ENCODE measurements around the gene ADGRB3. TPM values are rescaled to one million over a fixed set of nuclear protein-coding genes. Genes with fewer than 3 reads are reported as not detected.
"Not testable (repeated sequence)": the region's sequence is repeated elsewhere in the genome, so short reads cannot be mapped to it uniquely, and the experiment has no call there.

ADGRB3 gene
- total RNA-seq, 2 donors from 2014 or later: 1.3 to 2.4 TPM

DNA sequence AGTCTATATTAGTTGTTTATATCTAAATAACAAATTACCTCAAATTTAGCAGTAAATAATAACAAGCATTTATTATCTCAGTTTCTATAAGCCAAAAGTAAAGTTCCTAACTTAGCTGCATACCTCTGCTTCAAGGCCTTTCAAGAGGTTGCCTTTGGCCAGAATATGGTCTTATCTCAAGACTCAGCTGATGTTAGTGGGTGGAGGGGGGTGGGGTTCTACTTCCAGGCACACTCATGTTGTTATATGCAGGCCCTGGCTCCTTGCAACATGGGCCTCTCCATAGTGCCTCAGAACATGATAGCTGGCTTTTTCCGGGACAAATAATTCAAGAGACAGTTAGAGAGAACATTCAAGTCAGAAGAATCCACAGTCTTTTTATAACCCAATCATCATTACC, 266.0 kb downstream of the ADGRB3 start:
- no peak overlapping the region for H3K4me3 ChIP-seq
- H3K36me3 ChIP-seq: no peaks in the 10 kb centered on the region
- no peaks in the 10 kb centered on the region for H3K27me3 ChIP-seq
- TF ChIP-seq, protein P1, sequence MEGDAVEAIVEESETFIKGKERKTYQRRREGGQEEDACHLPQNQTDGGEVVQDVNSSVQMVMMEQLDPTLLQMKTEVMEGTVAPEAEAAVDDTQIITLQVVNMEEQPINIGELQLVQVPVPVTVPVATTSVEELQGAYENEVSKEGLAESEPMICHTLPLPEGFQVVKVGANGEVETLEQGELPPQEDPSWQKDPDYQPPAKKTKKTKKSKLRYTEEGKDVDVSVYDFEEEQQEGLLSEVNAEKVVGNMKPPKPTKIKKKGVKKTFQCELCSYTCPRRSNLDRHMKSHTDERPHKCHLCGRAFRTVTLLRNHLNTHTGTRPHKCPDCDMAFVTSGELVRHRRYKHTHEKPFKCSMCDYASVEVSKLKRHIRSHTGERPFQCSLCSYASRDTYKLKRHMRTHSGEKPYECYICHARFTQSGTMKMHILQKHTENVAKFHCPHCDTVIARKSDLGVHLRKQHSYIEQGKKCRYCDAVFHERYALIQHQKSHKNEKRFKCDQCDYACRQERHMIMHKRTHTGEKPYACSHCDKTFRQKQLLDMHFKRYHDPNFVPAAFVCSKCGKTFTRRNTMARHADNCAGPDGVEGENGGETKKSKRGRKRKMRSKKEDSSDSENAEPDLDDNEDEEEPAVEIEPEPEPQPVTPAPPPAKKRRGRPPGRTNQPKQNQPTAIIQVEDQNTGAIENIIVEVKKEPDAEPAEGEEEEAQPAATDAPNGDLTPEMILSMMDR (IDR thresholded peaks at IDR 0.05): no peak
- H3K4me1 ChIP-seq: no peaks in the 10 kb centered on the region
- no peak for DNase-seq (ENCODE audit: low spot score)
- H3K9me3 ChIP-seq: no peaks in the 10 kb centered on the region
- no peak overlapping the region for H3K27ac ChIP-seq

DNA sequence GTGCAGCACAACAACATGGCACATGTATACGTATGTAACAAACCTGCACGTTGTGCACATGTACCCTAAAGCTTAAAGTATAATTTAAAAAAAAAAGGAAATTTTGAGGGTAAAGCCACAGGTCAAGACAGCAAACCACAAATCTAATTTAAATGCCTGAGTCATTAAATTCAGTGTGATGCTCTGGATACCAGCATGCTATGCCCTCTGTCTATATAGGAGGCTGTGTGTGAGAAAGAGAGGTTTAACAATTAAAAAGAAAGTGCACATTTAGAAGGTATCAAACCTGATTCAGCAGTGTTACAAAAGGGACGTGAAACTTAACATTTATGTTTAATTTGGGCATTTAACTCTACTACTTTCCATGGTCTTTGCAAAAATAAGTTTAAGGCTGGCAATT, 276.3 kb downstream of the ADGRB3 start:
- Histone ChIP-seq H3K9me3 (no peaks in the 10 kb centered on the region), H3K4me3 (no peak overlapping the region), H3K36me3 (no peaks in the 10 kb centered on the region), H3K27ac (no peak overlapping the region), H3K4me1 (no peaks in the 10 kb centered on the region), H3K27me3 (no peaks in the 10 kb centered on the region)
- TF ChIP-seq, protein P1 (IDR thresholded peaks at IDR 0.05): no peak
- DNase-seq (ENCODE audit: low spot score): no peak

DNA sequence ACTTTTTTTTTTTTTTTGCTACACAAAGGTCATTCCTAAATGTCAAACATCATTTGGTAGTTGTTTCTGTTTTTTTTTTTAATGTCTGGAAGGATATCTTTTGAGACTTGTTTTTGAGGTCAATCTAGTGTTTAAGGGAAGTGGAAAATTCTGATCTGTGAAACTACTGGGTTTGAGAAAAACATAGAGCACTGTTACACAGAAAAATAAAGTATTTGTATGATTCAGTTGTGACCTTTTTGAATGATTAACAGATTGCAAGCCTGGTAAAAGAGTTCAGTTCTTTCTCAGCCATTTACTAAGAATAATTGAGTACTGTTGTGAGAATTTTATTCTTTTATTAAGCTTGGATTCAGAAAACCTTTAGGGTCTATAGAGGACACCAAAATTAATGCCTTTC, 276.7 kb downstream of the ADGRB3 start:
- Histone ChIP-seq H3K36me3 (no peaks in the 10 kb centered on the region), H3K4me1 (no peaks in the 10 kb centered on the region), H3K27me3 (no peaks in the 10 kb centered on the region), H3K9me3 (no peaks in the 10 kb centered on the region), H3K27ac (no peak overlapping the region), H3K4me3 (no peak overlapping the region)
- DNase-seq (ENCODE audit: low spot score): no peak
- TF ChIP-seq, protein P1 (IDR thresholded peaks at IDR 0.05): no peak

DNA sequence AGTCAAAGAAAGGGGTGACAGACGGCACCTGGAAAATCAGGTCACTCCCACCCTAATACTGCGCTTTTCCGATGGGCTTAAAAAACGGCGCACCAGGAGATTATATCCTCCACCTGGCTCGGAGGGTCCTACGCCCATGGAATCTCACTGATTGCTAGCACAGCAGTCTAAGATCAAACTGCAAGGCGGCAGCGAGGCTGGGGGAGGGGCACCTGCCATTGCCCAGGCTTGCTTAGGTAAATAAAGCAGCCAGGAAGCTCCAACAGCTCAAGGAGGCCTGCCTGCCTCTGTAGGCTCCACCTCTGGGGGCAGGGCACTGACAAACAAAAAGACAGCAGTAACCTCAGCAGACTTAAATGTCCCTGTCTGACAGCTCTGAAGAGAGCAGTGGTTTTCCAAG, 277.7 kb downstream of the ADGRB3 start:
- H3K27ac ChIP-seq; H3K4me3 ChIP-seq; H3K9me3 ChIP-seq; H3K4me1 ChIP-seq; DNase-seq (ENCODE audit: low spot score); H3K36me3 ChIP-seq; H3K27me3 ChIP-seq: not testable (repeated sequence)

DNA sequence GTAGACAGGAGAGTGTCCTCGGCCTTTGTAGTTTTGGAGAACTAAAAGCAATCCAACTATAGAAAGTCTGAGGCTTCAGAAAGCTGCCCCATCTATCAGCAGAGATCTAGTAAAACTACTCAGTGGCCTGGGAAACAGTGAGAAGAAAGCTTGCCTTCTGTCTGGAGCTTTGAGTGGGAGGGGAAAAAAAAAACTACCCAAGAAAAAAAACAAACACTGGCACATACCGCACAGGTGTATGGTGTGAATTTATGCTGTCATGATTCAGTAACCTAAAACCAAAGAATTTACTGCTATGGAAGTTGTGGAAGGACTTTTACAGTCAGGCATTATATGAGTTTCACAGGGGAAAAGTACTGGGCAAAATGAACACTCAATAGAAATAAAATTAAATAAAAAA, 280.5 kb downstream of the ADGRB3 start:
- Histone ChIP-seq H3K36me3 (no peaks in the 10 kb centered on the region), H3K4me1 (no peaks in the 10 kb centered on the region), H3K9me3 (no peaks in the 10 kb centered on the region), H3K27me3 (no peaks in the 10 kb centered on the region), H3K27ac (no peak overlapping the region), H3K4me3 (no peak overlapping the region)
- TF ChIP-seq, protein P1 (IDR thresholded peaks at IDR 0.05): no peak
- DNase-seq (ENCODE audit: low spot score): no peak

DNA sequence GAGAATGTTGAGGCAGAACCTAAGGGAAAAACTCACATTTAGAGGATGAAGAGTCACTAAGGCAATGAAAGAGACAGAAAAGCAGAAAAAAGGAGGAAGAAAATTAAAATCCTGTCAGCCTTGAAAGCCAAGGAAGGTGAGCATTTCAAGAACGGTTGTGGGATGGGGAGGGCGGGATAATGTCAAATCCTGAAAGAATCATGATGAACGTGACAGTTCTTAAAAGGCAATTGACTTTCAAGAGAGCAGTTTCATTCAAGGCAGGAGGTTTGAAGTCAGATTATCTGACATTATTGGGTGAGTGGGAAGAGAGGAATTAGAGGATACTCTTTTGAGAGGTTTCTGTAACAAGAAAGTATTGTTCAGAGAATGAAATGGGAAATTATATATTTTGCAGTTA, 284.5 kb downstream of the ADGRB3 start:
- Histone ChIP-seq H3K9me3 (no peaks in the 10 kb centered on the region), H3K36me3 (no peaks in the 10 kb centered on the region), H3K4me1 (no peaks in the 10 kb centered on the region), H3K4me3 (no peak overlapping the region), H3K27ac (no peak overlapping the region), H3K27me3 (no peaks in the 10 kb centered on the region)
- DNase-seq (ENCODE audit: low spot score): no peak
- TF ChIP-seq, protein P1 (IDR thresholded peaks at IDR 0.05): no peak
